CD4-positive, alpha-beta T cell treated with Interleukin-4 for 4 hours (primary cell): ENCODE measurements around the gene QSOX2.
A peak's percentile ranks its signal among the peaks of the same experiment; 100 is the strongest.

Experiments used
- DNase-seq: peaks from one replicate; pipeline ENCODE4 v3.0.0-alpha.2; 2020

The QSOX2 gene, protein sequence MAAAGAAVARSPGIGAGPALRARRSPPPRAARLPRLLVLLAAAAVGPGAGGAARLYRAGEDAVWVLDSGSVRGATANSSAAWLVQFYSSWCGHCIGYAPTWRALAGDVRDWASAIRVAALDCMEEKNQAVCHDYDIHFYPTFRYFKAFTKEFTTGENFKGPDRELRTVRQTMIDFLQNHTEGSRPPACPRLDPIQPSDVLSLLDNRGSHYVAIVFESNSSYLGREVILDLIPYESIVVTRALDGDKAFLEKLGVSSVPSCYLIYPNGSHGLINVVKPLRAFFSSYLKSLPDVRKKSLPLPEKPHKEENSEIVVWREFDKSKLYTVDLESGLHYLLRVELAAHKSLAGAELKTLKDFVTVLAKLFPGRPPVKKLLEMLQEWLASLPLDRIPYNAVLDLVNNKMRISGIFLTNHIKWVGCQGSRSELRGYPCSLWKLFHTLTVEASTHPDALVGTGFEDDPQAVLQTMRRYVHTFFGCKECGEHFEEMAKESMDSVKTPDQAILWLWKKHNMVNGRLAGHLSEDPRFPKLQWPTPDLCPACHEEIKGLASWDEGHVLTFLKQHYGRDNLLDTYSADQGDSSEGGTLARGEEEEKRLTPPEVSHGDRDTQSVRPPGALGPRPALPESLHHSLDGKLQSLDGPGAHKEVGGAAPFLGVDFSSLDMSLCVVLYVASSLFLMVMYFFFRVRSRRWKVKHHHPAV

DNA sequence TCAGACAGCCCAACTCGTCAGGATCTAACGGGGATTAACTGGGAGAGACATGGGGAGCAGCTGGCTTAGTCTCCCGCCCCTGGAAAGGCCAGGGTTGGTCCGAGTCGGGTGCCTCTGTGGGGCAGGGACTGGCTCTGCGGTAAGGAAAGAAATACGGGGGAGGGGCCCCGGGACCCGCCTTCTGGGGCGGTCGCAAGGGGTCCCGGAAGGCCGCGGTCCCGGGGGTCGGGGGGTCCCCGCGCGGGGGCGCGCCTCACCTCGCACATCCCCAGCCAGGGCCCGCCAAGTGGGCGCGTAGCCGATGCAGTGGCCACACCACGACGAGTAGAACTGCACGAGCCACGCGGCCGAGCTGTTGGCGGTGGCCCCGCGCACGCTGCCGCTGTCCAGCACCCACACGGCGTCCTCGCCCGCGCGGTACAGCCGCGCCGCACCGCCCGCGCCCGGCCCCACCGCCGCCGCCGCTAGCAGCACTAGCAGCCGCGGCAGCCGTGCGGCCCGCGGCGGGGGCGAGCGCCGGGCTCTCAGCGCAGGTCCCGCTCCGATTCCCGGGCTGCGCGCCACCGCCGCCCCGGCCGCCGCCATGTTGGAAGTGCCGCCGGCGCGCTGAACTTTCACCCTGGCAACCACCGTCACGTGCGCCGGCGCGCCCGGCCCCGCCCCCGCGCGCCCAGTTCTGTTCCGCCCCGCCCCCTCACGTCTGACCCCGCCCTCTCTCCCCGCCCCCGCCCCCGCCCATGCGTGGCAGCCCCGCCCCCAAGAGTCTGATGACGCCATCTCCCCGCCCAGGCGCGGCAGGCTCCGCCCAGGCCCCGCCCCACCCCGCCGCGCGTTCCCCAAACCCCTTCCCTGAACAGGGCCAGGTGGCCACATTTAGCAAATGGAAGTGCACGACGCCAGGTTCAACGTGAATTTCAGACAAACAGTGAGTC, at the start of gene QSOX2:
Gene QSOX2, minus strand, starts transcription at position 594 of the 932 bp plus-strand sequence. Its CDS starts 9 bp downstream, at position 585.
- DNase-seq, result peak; percentile 73

DNA sequence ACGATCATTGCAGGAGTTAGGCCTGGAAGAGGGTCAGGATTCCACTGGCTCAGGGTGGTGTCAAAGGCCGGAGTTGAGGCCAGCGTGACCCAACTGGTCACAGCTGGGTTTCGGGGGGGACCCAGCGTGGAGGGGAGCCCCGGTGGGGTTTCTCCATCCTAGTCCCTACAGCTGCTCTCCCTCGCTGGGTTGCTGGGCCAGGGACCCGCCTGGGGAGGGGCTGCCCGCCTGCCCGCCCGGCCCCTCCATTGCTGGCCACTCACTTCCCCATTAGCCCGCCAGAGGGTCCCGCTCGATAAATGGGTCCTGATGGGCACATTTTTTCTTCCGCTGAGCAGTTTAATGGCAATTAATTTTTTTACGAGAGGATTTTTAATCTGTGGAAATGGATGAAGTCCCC, 49.4 kb upstream of the QSOX2 start:
- no peak for DNase-seq

DNA sequence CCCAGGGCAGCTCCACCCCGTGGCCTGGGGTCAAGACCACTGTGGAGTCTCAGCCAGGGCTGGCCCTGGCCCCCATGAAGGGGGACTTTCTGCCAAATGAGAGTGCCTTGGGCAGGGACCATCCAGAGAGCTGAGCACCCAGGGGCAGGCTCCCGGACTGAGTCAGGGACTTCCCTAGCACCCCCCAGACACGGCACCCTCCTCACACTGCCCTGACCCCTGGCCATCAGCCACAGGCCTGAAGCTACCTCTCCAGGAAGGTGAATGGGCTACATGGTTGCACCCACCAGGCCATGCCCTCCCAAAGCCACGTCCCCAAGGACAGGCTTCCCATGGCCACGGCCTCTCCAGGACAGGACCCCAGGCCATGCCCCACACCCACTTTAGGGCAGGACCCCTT, 48.8 kb upstream of the QSOX2 start:
- DNase-seq, result no peak

DNA sequence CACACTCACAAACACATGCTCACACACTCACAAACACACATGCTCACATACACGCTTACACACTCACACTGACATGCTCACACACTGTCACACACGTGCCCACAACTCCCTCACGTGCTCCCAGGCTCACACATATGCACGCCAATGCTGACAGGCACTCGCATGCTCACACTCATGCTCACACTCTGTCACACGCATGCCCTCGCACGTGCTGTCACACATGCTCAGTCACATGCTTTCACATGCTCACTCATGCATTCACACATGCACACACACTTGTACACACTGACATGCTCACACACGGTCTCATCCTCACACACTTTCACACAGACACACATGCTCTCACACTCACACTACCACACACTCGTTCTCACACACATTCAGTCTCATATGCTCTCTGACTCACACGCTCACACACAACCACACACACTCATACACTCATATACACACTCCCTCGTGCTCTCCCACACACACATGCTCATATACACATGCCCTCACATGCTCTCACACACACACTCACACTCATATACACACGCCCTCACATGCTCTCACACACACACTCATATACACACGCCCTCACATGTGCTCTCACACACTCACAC, 48.0 kb upstream of the QSOX2 start:
- DNase-seq, result no peak

DNA sequence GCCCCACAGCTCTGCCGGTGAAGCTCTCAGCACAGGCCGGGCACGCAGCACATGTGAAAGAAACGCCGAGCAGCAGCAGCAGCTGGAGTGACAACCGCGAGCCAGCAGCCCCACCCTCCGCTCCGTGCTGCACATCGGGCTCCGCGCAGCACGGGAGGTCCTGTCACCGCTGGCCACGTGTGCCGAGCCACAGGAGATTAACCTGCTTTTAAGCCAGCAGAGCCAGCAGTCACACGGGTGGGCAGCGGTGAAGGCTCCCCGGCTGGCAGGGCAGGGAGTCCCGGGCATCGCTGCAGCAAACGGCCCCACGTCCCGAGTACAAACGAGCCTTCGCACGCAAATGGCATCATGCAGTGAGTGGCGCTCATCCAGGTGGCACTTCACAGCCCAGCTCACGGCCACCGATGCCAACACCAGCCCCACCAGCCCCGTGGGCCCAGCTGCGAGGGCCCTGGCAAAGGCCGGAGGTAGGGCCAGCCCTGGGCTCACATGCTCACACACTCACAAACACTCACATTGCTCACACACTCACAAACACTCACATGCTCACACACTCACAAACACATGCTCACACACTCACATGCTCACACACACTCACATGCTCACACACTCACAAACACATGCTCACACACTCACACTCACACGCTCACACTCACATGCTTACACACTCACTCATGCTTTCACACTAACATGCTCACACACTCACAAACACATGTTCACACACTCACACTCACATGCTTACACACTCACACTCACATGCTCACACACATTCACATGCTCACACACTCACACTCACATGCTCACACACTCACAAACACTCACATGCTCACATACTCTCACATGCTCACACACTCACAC, 47.2 kb upstream of the QSOX2 start:
- no peak for DNase-seq

DNA sequence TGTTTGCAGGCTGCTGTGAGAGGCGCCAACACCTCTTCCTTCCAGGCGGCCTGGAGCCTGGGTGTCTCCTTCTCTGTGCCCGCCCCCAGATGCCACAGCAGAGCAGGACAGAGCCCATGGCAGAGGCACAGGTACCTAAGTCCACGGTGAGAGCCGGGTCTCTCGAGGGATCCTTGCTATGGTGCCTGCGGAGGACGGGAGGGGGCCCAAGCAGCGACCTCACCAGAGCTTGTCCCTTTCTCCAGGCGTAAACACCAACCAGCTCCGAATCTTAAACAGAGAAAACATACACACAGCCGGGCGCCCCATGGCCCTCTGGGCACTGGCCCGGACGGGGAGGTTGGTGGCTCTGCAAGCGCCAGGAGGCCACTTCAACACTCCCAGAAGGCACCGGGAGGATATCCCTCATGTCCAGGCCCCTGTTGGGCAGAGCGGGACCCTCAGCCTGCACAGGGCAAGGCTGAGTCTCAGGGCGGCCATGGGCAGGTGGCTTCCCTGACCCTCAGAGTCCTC, 46.5 kb upstream of the QSOX2 start:
- DNase-seq, result no peak

DNA sequence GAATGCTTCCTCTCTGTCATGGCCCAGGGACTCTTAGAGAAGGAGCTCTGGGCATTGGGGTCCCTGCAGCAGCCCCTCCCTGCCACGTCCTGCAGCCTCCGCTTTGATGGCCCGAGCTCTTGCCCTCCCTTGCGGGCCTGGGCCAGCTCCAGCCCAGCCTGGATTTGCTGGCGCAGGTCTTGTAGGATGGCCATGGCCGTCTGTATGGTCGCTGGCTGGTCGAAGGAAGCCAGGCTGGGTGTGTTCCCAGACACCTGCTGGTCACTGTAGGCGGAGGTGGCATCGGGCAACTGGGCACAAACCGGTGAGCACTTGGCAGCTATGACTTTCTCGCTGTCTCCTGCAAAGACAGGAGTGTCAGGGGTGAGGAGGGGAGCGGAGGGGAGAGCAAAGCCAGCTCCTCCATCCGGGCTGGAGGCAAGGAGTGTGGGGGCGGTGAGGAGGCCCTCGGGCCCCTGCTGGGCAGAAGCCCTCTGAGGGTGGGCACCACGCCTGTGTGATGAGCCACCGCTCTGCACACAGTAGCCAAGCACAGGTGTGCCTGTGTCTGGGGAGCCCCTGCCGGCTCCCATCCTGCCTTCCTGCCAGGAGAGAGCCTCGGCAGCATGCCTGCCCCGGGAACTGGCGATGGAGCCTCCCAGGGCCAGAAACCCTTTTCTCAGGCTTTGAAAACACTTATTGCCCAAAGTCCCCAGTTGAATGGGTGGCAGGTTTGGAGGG, 45.9 kb upstream of the QSOX2 start:
- no peak for DNase-seq

DNA sequence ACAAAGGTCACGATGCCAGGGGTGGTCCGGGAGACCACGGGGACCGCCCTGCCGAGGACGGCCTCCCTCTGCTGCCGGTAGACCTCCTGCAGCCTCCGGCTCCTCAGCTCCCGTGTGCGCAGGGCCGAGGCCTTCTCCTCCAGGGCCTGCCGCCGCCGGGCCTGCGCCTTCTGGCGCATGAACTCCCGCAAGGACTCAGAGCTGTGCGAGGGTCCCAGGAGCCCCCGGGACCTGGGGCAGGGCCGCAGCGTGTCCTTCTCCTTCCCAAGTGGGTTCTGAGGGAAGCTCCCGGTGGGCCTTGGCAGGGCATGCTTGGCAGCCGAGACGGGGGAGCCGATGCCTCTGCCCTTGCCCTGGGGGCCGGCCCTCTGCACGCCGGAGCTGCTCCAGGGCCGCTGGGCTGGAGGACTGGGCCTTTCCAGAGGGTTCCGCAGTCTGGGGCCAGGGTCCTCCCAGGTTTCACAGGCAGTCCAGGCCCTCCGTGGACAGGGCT, 44.9 kb upstream of the QSOX2 start:
- no peak for DNase-seq

DNA sequence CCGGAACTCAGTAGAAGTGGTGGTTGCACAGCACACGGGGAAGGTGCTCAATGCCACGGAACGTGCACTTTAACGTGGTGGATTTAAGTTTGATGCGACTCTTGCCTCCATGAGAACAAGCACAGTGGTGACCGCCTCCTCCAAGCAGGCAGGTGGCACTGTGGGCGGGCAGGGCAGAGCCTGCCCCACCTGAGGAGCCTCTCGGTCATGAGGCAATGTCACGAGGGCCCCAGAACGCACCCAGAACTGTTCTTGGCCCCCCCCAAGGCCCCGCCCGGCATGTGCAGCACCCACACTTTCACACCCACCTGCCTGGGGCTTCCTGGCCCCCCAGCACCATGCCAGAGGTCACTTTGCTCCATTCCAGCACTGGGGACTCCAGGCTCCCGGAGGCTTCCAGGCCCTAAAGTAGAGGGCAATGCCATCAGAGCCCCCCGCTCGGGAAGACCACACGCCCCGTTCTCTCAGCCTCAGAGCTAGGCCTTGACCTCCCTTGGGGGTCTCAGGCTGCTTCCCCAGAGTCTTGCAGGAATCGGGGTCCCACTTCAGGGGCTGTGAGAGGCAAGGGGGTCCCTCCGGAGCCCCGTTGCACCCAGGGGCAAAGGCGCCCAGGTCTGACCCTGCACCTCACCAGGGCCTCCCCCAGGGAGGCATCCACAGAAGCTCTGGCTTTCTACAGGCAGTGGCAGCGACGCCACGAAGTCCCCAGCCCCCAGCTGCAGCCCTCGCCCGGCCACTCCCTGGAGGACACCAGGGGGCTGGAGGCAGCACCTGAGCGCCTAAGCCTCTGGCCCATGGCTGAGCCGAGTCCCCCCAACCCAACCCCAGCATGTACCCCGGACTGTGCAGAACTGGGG, 44.3 kb upstream of the QSOX2 start:
- DNase-seq, result no peak

DNA sequence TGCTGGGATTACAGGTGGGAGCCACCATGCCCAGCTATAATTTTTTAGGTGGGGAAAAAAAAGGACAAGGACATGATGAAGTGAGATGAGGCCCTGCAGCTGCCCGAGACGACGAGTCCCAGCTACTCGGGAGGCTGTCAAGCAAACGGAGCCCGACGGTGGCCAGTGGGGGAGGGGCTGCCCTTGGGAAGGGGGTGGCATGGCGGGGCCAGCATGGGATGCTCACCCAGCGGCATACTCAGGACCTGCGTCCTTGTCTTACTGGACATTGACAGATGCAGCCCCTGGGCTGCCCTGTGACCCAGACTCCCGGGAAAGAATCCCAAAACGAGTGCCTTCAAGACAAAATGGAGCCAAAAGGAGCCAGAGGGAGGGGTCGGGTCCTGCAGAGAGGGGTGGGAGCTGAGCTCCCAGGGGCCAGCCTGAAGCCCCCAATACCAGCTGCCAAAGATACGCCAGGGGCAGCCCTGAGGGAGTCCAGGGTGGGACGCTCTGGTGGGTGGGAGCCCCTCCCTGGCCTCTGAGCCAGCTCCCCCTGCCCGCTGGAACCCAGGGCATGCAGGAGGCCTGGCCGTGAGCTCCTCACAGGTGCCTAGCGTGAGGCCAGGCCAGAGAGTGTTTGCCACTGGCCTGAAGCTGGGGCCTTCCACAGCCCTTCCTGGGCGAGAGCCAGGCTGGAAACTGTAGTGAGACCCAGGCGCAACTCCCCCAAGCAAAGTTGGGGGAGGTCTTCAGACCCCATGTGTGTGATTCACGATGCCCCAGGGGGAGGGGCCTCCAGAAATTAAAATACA, 42.5 kb upstream of the QSOX2 start:
- no peak for DNase-seq

DNA sequence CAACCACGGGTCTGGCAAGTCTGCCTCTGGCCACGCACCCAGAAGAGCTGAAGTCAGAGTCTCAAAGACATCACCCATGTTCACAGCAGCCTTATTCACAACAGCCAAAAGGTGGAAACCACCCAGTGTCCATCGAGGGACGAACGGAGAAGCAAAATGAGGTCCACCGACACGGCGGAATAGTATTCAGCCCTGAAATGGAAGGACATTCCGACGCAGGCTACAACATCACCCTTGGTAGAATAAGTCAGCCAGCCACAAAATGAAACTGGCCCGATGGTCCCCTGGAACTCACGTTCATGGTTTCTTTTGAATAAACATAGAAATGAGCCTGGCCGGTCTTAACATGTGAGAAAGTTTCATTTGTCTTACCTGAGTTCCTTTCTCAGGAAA, 41.4 kb upstream of the QSOX2 start:
- no peak for DNase-seq

DNA sequence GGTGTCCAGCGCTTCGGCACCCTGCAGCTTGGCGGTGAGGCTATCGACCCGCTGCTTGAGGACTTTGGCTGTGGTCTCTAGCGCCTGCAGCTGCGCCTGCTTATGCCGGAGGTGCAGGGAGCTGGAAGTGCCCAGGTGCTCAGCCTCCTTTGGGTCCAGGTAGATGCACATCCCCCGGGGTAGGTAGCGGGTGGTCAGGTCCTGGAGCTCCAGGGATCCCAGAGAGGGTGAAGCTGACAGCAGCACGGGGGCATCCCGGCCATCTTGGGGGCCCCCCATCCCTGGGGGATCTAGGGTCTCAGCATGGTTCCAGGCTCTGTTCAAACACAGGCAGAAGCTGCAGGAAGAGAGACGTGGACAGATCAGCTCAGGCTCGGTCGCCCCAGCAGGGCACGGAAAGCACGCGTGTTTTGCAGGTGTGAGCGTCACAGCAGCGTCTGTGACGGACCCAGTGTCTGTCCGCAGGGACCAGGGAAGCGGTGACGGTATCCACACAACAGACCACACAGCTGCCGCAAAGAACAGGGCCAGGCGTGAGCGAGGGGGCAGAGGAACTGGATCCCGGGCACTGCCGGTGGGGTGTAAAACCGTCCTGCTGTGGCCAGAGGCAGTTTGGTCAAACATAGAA, 40.9 kb upstream of the QSOX2 start:
- DNase-seq, result no peak

DNA sequence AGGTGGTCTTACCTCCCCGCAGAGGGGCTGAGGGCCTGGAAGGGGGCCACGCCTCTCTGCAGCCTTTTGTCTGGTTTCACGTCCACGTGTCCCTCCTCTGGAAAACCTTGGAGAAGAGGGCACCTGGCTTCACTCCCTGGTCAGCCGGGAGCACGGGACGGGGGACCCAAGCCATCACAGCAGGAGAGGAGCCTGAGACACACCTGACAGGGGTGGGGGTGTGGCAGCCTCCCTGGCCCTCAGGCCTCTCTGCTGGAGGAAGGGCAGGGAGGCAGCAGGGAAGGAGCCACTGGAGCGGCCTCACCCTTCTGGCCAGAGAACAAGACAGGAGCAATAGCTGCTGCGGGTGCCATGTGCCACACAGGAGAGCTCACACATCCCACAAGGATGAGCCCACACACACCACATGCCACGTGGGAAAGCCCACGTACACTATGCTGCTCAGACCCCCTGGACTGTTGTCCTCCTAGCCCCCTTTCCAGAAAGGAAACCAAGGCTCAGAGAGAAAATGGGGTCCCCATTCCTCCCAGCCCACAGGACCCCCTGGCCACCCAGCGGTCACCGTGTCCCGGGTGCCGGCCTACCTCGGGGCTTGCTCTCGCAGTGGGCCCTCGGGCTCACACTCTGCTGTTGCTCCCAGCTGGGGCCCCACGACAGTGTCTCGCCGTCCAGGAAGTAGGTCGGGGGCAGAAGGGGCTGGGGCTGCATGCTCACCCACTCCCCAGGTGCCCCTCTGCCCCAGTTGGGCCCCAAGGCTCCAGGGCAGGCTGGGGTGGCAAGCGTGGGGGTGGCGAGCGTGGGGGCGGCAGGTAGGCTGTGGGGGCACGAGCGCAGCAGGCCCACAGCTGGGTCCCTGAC, 40.1 kb upstream of the QSOX2 start:
- DNase-seq, result no peak

DNA sequence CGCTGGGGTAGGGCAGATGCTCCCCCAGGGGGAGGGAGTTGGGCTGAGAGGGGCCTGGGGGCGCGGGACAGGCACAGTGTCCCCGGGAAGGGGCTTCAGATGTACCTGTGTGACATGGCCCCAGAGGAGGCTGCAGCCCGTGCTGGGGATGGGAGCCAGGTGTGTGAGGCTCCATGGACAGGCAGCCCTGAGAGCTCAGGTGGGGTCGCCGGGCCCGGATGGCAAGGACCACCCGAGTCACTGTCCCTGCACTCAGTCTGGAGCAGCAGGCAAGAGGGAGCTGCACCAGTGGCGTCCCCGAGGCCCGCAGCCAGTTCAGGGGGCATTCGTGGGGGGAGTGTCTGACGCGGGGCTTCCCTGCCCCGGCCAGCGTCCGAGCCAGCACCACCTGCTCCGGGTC, 39.3 kb upstream of the QSOX2 start:
- DNase-seq, result no peak

DNA sequence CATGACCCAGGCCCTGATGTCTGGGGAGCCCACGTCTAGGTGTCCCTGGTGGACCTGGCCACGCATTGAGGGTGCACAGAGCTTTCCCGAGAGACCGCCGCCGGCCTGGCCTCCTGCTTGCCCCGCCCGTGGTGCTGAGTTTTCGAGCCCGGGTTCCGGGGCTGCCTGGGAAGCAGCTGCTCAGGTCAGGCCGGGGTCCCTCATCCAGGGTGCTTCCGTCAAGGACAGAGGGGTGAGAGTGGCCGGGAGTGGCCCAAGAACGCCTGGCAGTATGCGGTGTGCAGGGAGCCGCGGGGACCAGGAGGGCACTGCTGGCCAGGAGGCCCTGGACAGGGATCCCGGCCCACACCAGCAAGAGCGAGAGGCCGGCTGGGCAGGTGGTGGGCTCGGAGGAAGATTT, 38.7 kb upstream of the QSOX2 start:
- no peak for DNase-seq

DNA sequence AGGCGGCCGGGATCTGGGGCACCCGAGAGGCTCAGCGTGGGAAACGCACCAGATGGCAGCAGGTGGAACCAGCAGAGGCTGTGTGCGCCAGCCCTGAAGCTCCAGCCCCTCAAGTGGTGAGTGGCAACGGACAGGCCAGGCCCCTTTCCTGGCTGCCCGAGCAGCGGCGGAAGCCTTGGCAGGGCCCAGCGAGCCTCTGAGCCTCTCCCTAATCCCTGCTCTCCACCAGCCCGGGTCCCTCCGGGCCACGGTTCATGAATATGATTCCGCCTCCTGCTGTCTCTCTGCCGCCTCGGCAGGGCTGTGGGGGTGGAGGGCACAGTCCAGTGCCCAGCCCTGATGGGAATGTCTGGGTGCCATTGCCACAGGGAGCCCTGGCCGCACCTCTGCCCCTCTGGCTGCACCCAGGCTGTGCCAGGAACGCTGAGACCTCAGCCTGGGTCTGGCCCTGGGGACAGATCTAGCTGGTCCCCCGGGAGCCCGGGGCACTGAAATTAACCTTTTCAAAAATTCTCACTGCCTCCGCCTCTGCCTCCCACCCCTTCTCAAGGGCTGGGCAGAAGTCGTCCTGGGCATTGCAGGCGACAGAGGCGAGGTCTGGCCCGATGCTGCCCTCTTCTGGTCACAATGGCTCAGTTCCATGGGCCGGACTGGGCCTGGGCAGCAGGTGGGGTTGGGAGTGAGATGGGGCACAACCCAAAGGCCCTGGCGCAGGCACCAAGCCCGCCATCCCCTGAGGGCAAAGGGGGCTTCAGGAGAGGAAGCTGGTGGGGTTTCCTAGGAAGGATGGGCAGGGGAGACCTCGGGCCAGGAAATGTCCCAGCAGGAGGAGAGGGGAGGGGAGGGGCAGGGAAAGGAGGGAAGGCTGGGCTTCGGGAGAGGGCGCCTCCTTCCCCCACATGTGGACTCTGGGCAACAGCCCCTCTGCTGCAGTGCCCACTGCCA, 38.0 kb upstream of the QSOX2 start:
- DNase-seq, result peak; percentile 58
